OCI-LY7 (cell line): ENCODE results near the gene KIZ. TPM values are rescaled to one million over a fixed set of nuclear protein-coding genes. Genes with fewer than 3 reads are reported as not detected.

ENCODE experiments used
- BruUV-seq: library from RNA; stranded (reverse); fragments of 400-500 nt; replicated peaks from 2 replicates; lab custom pipeline; 2021; lab: Mats Ljungman, UMichigan
- CTCF ChIA-PET: fragments of 300-600 bp; sonication (Branson Sonifier 250); formaldehyde crosslinking; loops from one replicate; lab custom pipeline; 2022; ENCODE audit warnings: antibody characterized with exemption; ENCODE audit not compliant: unreplicated experiment; lab: Charles Lee
- POLR2A ChIA-PET: fragments of 300-600 bp; sonication (Branson Sonifier 250); formaldehyde crosslinking; loops from one replicate; lab custom pipeline; 2022; ENCODE audit warnings: antibody characterized with exemption; lab: Charles Lee
- DNase-seq: peaks from one replicate; pipeline ENCODE4 v3.0.0-alpha.2; 2015; ENCODE audit warnings: low spot score
- H2AFZ ChIP-seq: fragments of 200-600 bp; sonication (generic), shearing (Covaris generic); 2 replicates; pipeline ENCODE4 v1.6.1; 2014; ENCODE audit warnings: mild to moderate bottlenecking, antibody characterized with exemption, low read length, moderate library complexity
- H3K27ac ChIP-seq: fragments of 200-600 bp; sonication (generic); 2 replicates; pipeline ENCODE4 v1.5.1; 2014; ENCODE audit warnings: mixed run types, low read depth, mild to moderate bottlenecking, moderate library complexity, low read length, inconsistent platforms; ENCODE audit not compliant: poor library complexity, severe bottlenecking
- H3K36me3 ChIP-seq: fragments of 200-600 bp; sonication (generic); 2 replicates; pipeline ENCODE4 v1.6.1; 2014; ENCODE audit warnings: mild to moderate bottlenecking, antibody characterized with exemption, low read length, moderate library complexity, mixed read lengths; ENCODE audit not compliant: insufficient read depth
- H3K4me1 ChIP-seq: fragments of 200-600 bp; sonication (generic); 2 replicates; pipeline ENCODE4 v1.5.1; 2014; ENCODE audit warnings: mild to moderate bottlenecking, low read length; ENCODE audit not compliant: insufficient read depth, poor library complexity, severe bottlenecking
- H3K4me2 ChIP-seq: fragments of 200-600 bp; sonication (generic); 2 replicates; pipeline ENCODE4 v1.6.1; 2014; ENCODE audit warnings: mild to moderate bottlenecking, low read length
- H3K4me3 ChIP-seq: fragments of 200-600 bp; sonication (generic); 2 replicates; pipeline ENCODE4 v1.5.1; 2014; ENCODE audit warnings: mild to moderate bottlenecking, low read depth, low read length; ENCODE audit not compliant: poor library complexity, severe bottlenecking
- H3K79me2 ChIP-seq: fragments of 200-600 bp; sonication (generic); 2 replicates; pipeline ENCODE4 v1.6.1; 2016; ENCODE audit warnings: low read depth, mild to moderate bottlenecking, low read length, moderate library complexity, mixed read lengths; ENCODE audit not compliant: insufficient read depth
- H3K9me2 ChIP-seq: fragments of 200-600 bp; sonication (generic); 2 replicates; pipeline ENCODE4 v1.6.1; 2016; ENCODE audit warnings: mild to moderate bottlenecking, low read length, mixed read lengths; ENCODE audit not compliant: insufficient read depth
- H3K9me3 ChIP-seq: fragments of 200-600 bp; sonication (generic); 2 replicates; pipeline ENCODE4 v1.6.1; 2014; ENCODE audit warnings: mild to moderate bottlenecking, mixed run types, low read length, mixed read lengths
- H4K20me1 ChIP-seq: fragments of 200-600 bp; sonication (generic); 2 replicates; pipeline ENCODE4 v1.6.1; 2014; ENCODE audit warnings: mild to moderate bottlenecking, antibody characterized with exemption, low read length, moderate library complexity, mixed read lengths; ENCODE audit not compliant: insufficient read depth
- EZH2phosphoT487 ChIP-seq: fragments of 200-600 bp; sonication (generic); IDR thresholded peaks from 2 replicates; pipeline ENCODE4 v1.6.1; 2018; ENCODE audit warnings: low read depth, borderline replicate concordance, mild to moderate bottlenecking, mixed run types, antibody characterized with exemption, low read length, moderate library complexity, mixed read lengths
- intact Hi-C: fragments of 100-400 bp; cut with micrococcal nuclease; formaldehyde crosslinking; loops from one replicate; pipeline ENCODE4 v1.10.0; 2022; ENCODE audit not compliant: unreplicated experiment
- total RNA-seq, 2 experiments: library from RNA; depleted of rRNA in 1 of 2; stranded (reverse); fragments of >200 nt in 1 of 2; shearing (Covaris generic) in 1 of 2; gene quantifications; 2 replicates each; pipeline ENCODE4 v1.2.3, GENCODE V29; 2014 to 2022
- TF ChIP-seq, protein P1 (sequence below): fragments of 200-600 bp; sonication (generic); conservative IDR thresholded peaks from 2 replicates; pipeline ENCODE4 v1.5.1; 2014; ENCODE audit warnings: mild to moderate bottlenecking, antibody characterized with exemption, low read length, moderate library complexity, mixed read lengths

Gene KIZ
- total RNA-seq, 2 experiments from 2014 or later: 16.0 to 23.7 TPM

DNA sequence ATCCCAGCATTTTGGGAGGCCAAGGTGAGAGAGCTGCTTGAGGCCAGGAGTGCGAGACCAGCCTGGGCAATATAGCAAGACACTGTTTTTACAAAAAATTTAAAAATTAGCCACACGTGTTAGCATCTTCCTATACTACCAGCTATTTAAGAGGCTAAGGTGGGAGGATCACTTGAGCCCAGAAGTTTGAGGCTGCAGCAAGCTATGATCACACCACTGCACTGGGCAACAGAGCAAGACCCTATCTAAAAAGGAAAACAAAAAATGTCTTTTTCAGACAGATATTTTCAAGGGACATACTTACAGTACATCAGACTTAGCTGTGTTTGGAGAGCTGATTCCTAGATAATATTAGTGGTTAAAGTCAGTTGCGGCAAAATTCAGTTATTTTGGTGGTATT is 104.3 kb downstream of the KIZ start:
- H3K36me3 ChIP-seq: no peaks in the 10 kb centered on the region
- no peaks in the 10 kb centered on the region for H3K9me3 ChIP-seq
- DNase-seq: no peak
- no TSS peak for BruUV-seq
- no peaks in the 10 kb centered on the region for H3K9me2 ChIP-seq
- CTCF ChIA-PET: no interaction called here
- no peak overlapping the region for H3K4me3 ChIP-seq
- H3K4me1 ChIP-seq: peaks cover 9% of the 10 kb centered on the region
- no peak overlapping the region for H3K27ac ChIP-seq
- H2AFZ ChIP-seq: no peak overlapping the region
- POLR2A ChIA-PET: interaction anchor here (0.6 to 0.8 kb wide), 2 partner anchors 66 to 131 kb away, joined by 3 read pairs; no protein-coding TSS in a partner anchor
- H4K20me1 ChIP-seq: no peaks in the 10 kb centered on the region
- TF ChIP-seq EZH2phosphoT487: no peak
- TF ChIP-seq, protein P1, sequence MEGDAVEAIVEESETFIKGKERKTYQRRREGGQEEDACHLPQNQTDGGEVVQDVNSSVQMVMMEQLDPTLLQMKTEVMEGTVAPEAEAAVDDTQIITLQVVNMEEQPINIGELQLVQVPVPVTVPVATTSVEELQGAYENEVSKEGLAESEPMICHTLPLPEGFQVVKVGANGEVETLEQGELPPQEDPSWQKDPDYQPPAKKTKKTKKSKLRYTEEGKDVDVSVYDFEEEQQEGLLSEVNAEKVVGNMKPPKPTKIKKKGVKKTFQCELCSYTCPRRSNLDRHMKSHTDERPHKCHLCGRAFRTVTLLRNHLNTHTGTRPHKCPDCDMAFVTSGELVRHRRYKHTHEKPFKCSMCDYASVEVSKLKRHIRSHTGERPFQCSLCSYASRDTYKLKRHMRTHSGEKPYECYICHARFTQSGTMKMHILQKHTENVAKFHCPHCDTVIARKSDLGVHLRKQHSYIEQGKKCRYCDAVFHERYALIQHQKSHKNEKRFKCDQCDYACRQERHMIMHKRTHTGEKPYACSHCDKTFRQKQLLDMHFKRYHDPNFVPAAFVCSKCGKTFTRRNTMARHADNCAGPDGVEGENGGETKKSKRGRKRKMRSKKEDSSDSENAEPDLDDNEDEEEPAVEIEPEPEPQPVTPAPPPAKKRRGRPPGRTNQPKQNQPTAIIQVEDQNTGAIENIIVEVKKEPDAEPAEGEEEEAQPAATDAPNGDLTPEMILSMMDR: no peak
- H3K79me2 ChIP-seq: no peaks in the 10 kb centered on the region
- intact Hi-C loops: loop anchor here (10.0 kb wide), 2 partner anchors 175 to 365 kb away; no protein-coding TSS in a partner anchor
- H3K4me2 ChIP-seq: no peak overlapping the region

DNA sequence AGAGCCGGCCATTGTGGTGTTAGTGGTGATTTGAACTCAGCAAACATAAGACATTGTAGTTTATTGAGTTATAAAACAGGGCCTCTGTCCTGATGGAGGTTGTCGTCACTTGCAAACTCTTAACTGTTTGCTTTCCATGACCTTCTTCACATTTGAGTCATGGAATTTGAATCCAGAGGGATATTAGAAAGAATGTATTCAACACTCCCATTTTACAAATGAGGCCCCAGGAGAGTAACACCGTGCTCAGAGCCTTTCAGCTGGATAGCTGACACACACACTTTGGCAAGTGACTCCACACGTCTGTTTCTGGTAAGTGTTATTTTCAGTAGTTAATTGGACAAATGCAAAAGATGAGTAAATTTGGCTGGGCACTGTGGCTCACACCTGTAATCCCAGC is 104.8 kb downstream of the KIZ start:
- CTCF ChIA-PET: no interaction called here
- no peak overlapping the region for H3K4me3 ChIP-seq

More for the DNA sequence above, 104.8 kb downstream of the KIZ start:
- Histone ChIP-seq H2AFZ (no peak overlapping the region), H4K20me1 (no peaks in the 10 kb centered on the region), H3K4me2 (no peak overlapping the region), H3K36me3 (no peaks in the 10 kb centered on the region), H3K79me2 (no peaks in the 10 kb centered on the region), H3K9me3 (no peaks in the 10 kb centered on the region), H3K4me1 (peaks cover 9% of the 10 kb centered on the region), H3K9me2 (no peaks in the 10 kb centered on the region), H3K27ac (no peak overlapping the region)
- TF ChIP-seq, protein P1: no peak
- TF ChIP-seq EZH2phosphoT487: no peak
- no peak for DNase-seq
- no TSS peak for BruUV-seq
- intact Hi-C loops: loop anchor here (10.0 kb wide), 2 partner anchors 176 to 366 kb away; no protein-coding TSS in a partner anchor
- POLR2A ChIA-PET: interaction anchor here (0.6 kb wide), 1 partner anchor 131 kb away, joined by 3 read pairs; no protein-coding TSS in a partner anchor
